GM18502 (cell line): ENCODE data around the gene MOBP.
A peak's percentile ranks its signal among the peaks of the same experiment; 100 is the strongest.
"Not testable (repeated sequence)": the region's sequence is repeated elsewhere in the genome, so short reads cannot be mapped to it uniquely, and the experiment has no call there.

Experiments
- ATAC-seq: cut with Tn5 transposase; IDR thresholded peaks from one replicate; pipeline ENCODE4 v1.9.1; 2021; ENCODE audit warnings: mild to moderate bottlenecking; ENCODE audit not compliant: unreplicated experiment, poor library complexity

Gene MOBP, protein sequence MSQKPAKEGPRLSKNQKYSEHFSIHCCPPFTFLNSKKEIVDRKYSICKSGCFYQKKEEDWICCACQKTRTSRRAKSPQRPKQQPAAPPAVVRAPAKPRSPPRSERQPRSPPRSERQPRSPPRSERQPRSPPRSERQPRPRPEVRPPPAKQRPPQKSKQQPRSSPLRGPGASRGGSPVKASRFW

DNA sequence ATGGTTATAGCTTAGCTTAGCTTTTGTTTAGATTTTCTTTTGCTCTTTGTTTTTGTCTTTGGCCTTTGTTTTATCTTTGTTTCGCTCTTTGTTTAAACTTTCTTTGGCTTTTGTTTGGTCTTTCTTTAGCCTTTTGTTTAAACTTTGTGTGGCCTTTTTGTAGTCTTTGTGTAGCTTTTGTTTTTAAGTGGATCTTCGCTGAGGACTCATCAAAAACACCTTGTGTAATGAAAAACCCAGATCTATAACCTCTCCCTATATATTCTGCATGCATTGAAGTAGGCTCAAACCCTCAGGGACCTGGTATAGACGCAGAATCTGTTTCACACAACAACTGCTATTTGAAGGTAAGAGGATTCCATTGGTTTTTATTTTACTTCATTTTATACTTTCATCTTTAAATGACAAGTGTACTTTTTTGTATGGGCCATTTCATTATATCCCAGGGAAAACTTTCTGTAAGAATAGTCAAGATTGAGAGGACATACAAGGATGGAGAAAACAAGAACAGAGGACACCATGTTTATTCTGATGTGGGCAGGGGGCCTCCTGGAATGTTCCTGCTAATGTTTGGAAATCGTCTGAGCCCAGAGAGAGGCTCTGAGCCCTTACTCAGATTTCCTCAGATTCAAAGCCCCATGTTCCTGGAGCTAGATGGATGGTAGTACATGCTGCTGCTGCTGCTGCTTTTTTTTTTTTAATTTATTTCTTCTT lies at the start of gene MOBP:
Gene MOBP (plus strand): TSS at position 287 of the 714 bp plus-strand sequence. CDS start 34,390 bp downstream, outside the sequence.
- ATAC-seq, result no peak

- not testable (repeated sequence) for ATAC-seq
Measured at GRCh38 chr3:39418556-39419225, 48.8 kb upstream of the MOBP start.

- ATAC-seq, result no peak
Measured at GRCh38 chr3:39419742-39420315, 47.7 kb upstream of the MOBP start.

DNA sequence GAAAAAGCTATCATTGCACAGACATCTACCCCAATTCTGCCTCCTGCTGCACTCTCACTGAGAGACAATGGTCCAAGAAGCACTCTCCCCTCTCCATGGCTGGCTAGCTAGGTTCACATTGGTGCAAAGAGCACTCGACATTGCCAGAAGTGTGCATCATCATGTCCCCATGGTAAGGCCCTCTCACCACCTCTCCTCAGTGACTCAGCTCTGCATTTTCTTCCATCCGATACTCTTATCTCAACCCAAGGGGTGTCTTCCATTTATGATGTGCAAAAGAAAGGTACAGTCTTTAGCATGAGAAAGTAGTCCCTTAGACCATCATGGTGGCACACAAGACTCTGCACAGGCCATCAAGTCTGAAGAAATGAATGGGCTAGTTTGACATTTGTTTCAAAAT lies 46.9 kb upstream of the MOBP start:
- ATAC-seq, result no peak

- no peak for ATAC-seq
Measured at GRCh38 chr3:39423436-39423970, 44.0 kb upstream of the MOBP start.

GRCh38 chr3:39426312-39426711 lies 41.2 kb upstream of the MOBP start:
- no peak for ATAC-seq

GRCh38 chr3:39427506-39427905 lies 40.0 kb upstream of the MOBP start:
- no peak for ATAC-seq

DNA sequence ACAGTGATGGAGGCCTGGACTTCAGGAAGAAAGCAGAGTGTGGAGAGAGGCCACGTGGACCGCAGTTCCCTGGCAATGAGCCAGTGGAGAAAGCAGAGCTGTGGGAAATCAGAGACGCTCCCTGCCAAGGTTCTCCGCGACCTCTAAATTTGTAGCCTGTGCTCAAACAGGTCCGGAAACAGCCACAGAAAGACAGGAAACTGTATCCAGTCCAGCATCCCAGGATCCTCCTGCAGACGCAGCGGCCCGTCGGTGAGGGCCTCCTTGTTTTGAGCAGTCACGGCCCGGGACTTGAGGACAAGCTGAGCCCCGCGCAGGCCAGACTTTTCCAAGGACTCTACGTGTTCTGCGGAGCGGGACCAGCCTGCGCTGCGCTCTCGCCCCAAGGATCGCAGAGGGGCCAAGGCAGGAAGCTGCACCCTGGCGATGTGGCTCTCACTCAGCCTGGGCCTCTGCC lies 38.7 kb upstream of the MOBP start:
- ATAC-seq, result no peak

DNA sequence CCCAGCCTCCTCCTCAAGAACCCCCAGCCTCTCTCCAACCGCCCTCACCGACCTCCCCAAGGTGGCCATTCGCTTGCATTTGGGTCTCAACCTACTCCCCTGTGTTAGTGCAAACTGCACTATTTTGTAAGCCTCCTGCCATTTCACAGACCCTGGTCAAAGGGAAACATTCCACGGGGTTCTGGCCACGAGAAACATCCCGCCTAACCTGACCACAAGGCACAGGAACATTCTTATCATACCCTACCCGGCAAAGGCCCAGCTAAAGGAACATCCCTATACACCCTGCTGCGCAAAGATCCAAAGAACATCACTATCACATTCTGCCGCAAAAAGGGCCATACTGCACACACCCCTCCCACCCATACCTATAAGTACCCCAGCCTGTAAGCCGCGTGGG lies 38.0 kb upstream of the MOBP start:
- ATAC-seq, result no peak

DNA sequence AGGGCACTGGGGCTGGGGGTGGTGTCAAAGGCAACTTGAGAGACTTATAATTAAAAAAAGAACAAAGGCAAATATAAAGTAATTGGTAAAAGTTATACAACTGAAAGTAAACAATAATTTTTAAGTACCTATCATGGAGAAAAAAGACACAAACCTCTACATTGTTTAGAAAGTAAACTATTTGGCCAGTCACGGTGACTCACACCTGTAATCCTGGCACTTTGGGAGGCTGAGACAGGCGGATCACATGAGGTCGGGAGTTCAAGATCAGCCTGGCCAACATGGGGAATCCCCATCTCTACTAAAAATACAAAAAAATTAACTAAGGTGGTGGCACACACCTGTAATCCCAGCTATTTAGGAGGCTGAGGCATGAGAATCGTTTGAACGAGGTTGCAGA lies 35.1 kb upstream of the MOBP start:
- no peak for ATAC-seq

GRCh38 chr3:39433642-39434041 lies 33.8 kb upstream of the MOBP start:
- no peak for ATAC-seq

- peak; percentile 61 for ATAC-seq
Measured at GRCh38 chr3:39434574-39434973, 32.9 kb upstream of the MOBP start.

DNA sequence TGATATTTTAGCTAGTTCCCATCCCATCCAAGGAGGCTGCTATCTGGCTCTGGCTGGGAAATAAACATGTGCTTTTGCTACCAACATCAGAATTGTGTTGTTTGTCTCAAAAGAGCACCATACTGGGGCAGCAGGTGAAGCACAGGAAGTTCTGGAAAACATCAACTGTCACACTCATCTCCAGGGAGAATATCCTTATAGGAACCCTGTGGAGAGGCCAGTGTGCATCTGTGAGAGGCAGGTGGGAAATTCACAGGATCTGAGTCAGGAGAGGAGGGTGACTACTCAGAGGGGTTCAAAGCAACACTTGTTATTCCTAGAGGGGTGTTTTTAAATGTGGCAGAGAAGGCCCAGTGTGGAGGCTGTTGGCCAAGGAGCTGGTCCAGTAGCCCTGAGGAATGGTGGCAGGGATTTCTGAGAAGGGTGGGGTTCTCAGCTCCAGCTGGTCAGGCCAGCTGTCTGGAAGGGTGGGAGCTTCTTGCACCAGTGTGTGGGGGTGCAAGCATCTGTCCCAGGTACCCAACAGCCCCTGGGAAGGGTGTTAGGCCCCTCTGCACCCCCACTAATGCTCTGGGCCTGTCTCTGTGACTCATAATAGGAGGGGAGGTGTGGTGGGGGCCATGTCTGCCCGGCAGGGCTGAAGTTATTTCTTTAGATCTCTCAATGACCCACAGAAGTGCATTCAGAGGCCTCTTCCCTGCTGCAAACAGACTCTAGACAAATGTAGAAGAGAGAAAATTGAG lies 32.3 kb upstream of the MOBP start:
- ATAC-seq, result no peak

GRCh38 chr3:39438880-39439279 lies 28.6 kb upstream of the MOBP start:
- no peak for ATAC-seq

GRCh38 chr3:39440316-39440715 lies 27.2 kb upstream of the MOBP start:
- ATAC-seq, result no peak

DNA sequence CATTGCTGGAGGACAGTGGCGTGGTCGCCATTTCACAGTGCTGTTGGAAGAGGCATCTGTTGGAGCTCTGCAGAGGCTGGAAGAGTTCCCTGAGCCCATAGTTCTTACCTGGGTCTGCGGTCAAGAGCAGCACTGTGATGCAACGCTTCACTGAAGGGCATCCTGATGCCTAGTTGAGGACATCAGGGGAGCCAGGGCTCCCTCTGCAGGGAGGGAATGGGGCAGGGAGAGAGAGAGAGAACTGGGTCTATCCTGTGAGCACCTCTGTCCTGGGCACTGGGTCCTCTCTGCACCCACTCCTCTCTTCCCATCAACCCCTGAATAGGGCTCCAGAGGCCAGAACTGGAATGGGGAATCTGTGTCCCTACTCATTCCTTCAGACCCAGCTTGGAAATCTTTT lies 23.9 kb upstream of the MOBP start:
- no peak for ATAC-seq

DNA sequence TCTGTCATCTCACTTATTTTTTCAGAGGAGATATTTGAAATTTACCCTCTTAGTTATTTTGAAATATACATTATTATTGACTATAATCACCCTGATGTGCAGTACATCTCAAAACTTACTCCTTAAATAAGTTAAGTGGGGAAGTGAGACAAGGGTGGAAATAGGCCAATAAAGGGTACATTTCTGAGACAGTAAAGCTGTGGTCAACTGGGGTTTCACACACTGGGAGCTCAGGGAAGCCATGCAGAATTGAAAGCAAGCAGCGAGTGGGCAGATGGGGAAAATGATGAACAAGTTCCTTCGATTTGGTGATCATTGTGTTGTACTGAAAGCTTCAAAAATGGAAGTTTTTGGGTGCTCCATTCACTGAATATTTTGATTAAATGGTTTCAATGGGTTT lies 21.6 kb upstream of the MOBP start:
- ATAC-seq, result no peak

GRCh38 chr3:39446444-39446843 lies 21.0 kb upstream of the MOBP start:
- ATAC-seq, result no peak

DNA sequence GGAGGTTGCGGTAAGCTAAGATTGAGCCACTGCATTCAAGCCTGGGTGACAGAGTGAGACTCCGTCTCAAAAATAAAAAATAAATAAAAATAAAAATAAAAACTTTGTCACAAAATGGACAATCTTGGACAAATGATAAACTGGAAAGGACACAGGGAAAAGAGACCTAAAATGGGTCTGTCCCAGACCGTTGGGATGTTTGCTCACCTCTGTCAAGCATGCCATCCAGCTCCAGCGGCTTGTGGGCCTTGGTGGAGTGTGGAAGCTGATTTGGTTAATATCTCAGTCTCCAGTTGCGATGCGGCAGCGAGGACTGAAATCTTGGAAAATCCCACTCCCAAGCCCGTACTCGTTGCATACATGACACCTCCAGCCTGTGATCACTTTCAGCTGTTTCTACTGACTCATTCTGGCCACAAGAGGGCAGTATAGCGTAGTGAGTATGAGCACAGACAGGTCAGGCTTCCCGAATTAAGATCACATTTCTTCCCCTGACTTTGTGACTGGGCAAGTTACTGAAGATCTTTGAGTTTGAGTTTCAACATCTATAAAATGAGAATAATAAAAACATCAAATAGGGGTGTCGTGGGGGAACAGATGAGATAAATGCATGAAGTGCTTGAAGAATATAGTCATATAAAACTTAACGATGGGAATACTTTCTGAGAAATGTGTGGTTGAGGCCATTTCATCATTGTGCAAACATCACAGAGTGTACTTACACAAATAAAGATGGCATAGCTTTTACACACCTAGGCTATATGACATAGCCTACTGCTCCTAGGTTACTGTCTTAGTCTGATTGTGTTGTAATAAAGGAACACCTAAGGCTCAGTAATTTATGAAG lies 19.6 kb upstream of the MOBP start:
- ATAC-seq, result peak; percentile 78
